A549 treated with ZK216348 at 1 μM for 4 hours (cell line): Measurements from ENCODE around the gene MUSTN1. TPM values are rescaled to one million over a fixed set of nuclear protein-coding genes. Genes with fewer than 3 reads are reported as not detected.

ENCODE experiments used
- total RNA-seq: library from RNA; stranded (reverse); fragments of 200-300 nt; extraction: Qiagen RNA extraction; gene quantifications from 5 replicates; pipeline ENCODE4 v1.2.3, GENCODE V29; 2022; ENCODE audit warnings: low read depth

Gene MUSTN1
- 0.44 TPM in 1 of 5 replicates, not detected in the others for total RNA-seq

DNA sequence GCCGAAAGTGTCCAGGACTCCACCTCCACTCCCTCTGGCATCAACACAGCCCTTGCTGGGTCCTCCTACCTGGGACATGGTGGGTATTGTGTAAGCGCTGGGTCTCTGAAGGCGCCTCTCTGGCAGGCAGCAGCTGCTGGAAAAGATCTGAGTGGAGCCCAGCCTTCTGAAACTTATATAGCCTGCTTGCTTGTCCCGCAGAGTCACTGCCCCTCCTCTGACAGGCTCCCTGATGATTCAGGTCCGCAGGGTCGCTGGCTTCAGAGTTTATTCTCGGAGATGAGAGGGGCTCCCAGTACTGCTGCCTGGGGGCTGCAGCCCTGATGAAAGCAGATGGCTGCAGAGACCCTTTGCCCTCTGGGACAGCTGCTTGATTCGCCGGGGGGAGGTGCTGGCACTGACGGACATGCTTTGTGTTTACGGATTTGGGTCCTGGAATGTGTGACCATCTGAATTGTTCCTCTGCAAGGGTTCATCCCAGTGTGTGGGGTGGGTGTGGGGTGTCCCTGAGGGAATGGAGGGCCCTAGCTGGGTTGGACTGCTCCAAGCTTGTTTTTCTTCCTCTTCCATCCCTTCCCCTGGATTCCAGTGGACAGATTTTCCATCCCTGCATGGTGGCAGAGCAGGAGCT is at the start of gene MUSTN1:
Gene MUSTN1 (minus strand): TSS at position 149 of the 631 bp plus-strand sequence. CDS start 71 bp downstream, at position 78.

DNA sequence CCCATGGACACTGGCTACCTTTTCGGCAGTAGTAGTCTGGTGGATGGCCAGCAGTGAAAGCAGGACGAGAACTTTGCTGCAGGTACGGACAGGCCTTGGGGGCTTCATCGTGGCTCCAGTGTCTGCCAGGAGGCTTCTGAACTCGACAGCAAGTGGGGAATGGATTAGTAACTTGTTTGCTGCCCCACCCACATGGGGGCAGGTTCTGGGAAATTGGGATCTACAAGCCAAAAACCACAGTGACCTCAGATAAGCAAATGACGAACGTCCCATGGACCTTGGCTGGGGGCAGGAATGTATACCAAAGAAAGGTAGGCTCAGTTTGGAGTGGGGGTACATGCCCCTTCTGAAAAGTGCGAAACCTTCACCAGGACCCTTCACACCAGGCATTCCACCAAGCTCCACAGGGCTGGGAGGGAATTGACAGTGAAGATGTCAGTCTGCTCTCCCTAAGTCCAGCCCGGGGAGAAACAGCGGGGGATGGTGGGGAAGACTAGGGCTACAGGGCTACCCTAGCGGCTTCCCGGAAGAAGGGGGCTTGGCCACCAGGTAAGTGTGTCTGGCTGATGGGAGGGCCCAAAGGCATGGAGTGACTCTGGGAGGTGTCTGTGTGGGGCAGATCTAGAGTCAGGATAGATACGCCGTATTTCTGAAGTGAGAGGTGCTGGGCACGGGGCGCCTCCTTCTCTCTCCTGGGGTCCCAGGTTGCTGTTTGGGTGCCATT is 4.1 kb downstream of the MUSTN1 start, which contains the start of gene ITIH4:
Gene ITIH4 (minus strand): TSS at position 138 of the 724 bp plus-strand sequence. CDS start 30 bp downstream, at position 108.

GRCh38 chr3:52794612-52795099 is 40.2 kb downstream of the MUSTN1 start, which contains the start of gene ITIH3:
Gene ITIH3 (plus strand): TSS chr3:52794796. CDS start chr3:52794804, 8 bp downstream.

Other genes with a start within 250 kb of the MUSTN1 start
- 10.7 to 17.2 TPM (median 14.0 TPM) in 5 replicates for gene PBRM1, start 149.1 kb downstream of the MUSTN1 start, total RNA-seq
- gene GNL3, start 149.0 kb downstream of the MUSTN1 start, total RNA-seq: 81.3 to 199 TPM (median 94.2 TPM) in 5 replicates
- gene GLT8D1, start 129.2 kb downstream of the MUSTN1 start, total RNA-seq: 34.7 to 41.4 TPM (median 39.2 TPM) in 5 replicates
- 142 to 178 TPM (median 160 TPM) in 5 replicates for gene SPCS1, start 128.9 kb downstream of the MUSTN1 start, total RNA-seq
- gene NEK4, start 64.1 kb downstream of the MUSTN1 start, total RNA-seq: 11.5 to 14.3 TPM (median 12.9 TPM) in 5 replicates
- gene ITIH1, start 57.4 kb downstream of the MUSTN1 start, total RNA-seq: not detected in 5 replicates
- gene ITIH3, start 40.2 kb downstream of the MUSTN1 start, total RNA-seq: not detected in 5 replicates
- gene ITIH4, start 4.3 kb downstream of the MUSTN1 start, total RNA-seq: 0.32 to 1.6 TPM (median 0.51 TPM) in 5 replicates
- 5.5 to 10.8 TPM (median 8.0 TPM) in 5 replicates for gene STIMATE, start 62.5 kb upstream of the MUSTN1 start, total RNA-seq
- gene SFMBT1, start 211.1 kb upstream of the MUSTN1 start, total RNA-seq: 7.7 to 9.2 TPM (median 9.1 TPM) in 5 replicates